ENCODE results near the gene POLR3GL. TPM values are rescaled to one million over a fixed set of nuclear protein-coding genes. Genes with fewer than 3 reads are reported as not detected.

POLR3GL gene
- total RNA-seq, 1 experiment from 2014 or later = 10.6 TPM

GRCh38 chr1:146020058-146021049 lies 55.9 kb downstream of the POLR3GL start:
- H3K27ac ChIP-seq = no peak overlapping the region
- CTCF ChIA-PET = no interaction called here
- no peak for DNase-seq
- no peaks in the 10 kb centered on the region for H4K20me1 ChIP-seq (ENCODE audit: insufficient read depth)
- intact Hi-C loops (cut with micrococcal nuclease; ENCODE audit: unreplicated experiment) = no loop called here
- H3K4me2 ChIP-seq = no peak overlapping the region
- H3K4me3 ChIP-seq = no peak overlapping the region
- no peaks in the 10 kb centered on the region; the same call in 1 of the 2 replicates for H3F3A ChIP-seq (ENCODE audit: insufficient read depth, low read depth)
- no peaks in the 10 kb centered on the region for H3K4me1 ChIP-seq (replicated peaks; ENCODE audit: insufficient read depth)
- POLR2A ChIA-PET (ENCODE audit: unreplicated experiment) = no interaction called here
- H3K9me2 ChIP-seq (ENCODE audit: insufficient read depth) = no peaks in the 10 kb centered on the region
- no TSS peak for BruUV-seq (replicated peaks)
- H3K79me2 ChIP-seq (ENCODE audit: low read depth) = no peaks in the 10 kb centered on the region
- peaks cover 8% of the 10 kb centered on the region; the same call in 1 of the 2 replicates for H3K27me3 ChIP-seq (ENCODE audit: insufficient read depth, low read depth)
- H2AFZ ChIP-seq = no peak overlapping the region
- H3K9me3 ChIP-seq (ENCODE audit: insufficient read depth, low read depth) = no peaks in the 10 kb centered on the region
- no peaks in the 10 kb centered on the region for H3K36me3 ChIP-seq (ENCODE audit: low read depth)
- TF ChIP-seq CTCF (conservative IDR thresholded peaks at IDR 0.05) (no peak), EZH2 (IDR thresholded peaks at IDR 0.05; ENCODE audit: low read depth) (no peak)

GRCh38 chr1:146021050-146021445 lies 56.6 kb downstream of the POLR3GL start:
- Histone ChIP-seq H3K27me3 (ENCODE audit: insufficient read depth, low read depth) (peaks cover 8% of the 10 kb centered on the region; the same call in 1 of the 2 replicates), H3K9me2 (ENCODE audit: insufficient read depth) (no peaks in the 10 kb centered on the region), H3K9me3 (ENCODE audit: insufficient read depth, low read depth) (no peaks in the 10 kb centered on the region), H3K4me3 (no peak overlapping the region), H4K20me1 (ENCODE audit: insufficient read depth) (no peaks in the 10 kb centered on the region), H3F3A (ENCODE audit: insufficient read depth, low read depth) (peaks cover 3% of the 10 kb centered on the region; the same call in 1 of the 2 replicates), H3K4me2 (no peak overlapping the region), H3K36me3 (ENCODE audit: low read depth) (no peaks in the 10 kb centered on the region), H3K4me1 (replicated peaks; ENCODE audit: insufficient read depth) (no peaks in the 10 kb centered on the region), H3K27ac (no peak overlapping the region), H2AFZ (no peak overlapping the region), H3K79me2 (ENCODE audit: low read depth) (no peaks in the 10 kb centered on the region)
- TF ChIP-seq CTCF (conservative IDR thresholded peaks at IDR 0.05) (no peak), EZH2 (IDR thresholded peaks at IDR 0.05; ENCODE audit: low read depth) (no peak)
- BruUV-seq (replicated peaks) = no TSS peak
- POLR2A ChIA-PET (ENCODE audit: unreplicated experiment) = no interaction called here
- DNase-seq = no peak
- intact Hi-C loops (cut with micrococcal nuclease; ENCODE audit: unreplicated experiment) = no loop called here
- CTCF ChIA-PET = interaction anchor here (0.7 kb wide), 1 partner anchor 300 kb away, joined by 6 read pairs; no protein-coding TSS in a partner anchor

- Histone ChIP-seq H3K4me2 (no peak within 1 kb of the TSS), H4K20me1 (ENCODE audit: insufficient read depth) (no peaks in the 10 kb centered on the region), H3F3A (ENCODE audit: insufficient read depth, low read depth) (peaks cover 3% of the 10 kb centered on the region; the same call in 1 of the 2 replicates), H3K9me3 (ENCODE audit: insufficient read depth, low read depth) (no peaks in the 10 kb centered on the region), H3K27me3 (ENCODE audit: insufficient read depth, low read depth) (peaks cover 8% of the 10 kb centered on the region; the same call in 1 of the 2 replicates), H3K4me3 (no peak within 1 kb of the TSS), H3K4me1 (replicated peaks; ENCODE audit: insufficient read depth) (no peaks in the 10 kb centered on the region), H2AFZ (no peak within 1 kb of the TSS), H3K36me3 (ENCODE audit: low read depth) (no peaks in the 10 kb centered on the region), H3K27ac (no peak within 1 kb of the TSS), H3K9me2 (ENCODE audit: insufficient read depth) (no peaks in the 10 kb centered on the region), H3K79me2 (ENCODE audit: low read depth) (no peaks in the 10 kb centered on the region)
- ChIA-PET POLR2A (ENCODE audit: unreplicated experiment) (no interaction called here), CTCF (interaction anchor here (0.7 kb wide), 1 partner anchor 301 kb away, joined by 6 read pairs; no protein-coding TSS in a partner anchor)
- no peak for DNase-seq
- TF ChIP-seq EZH2 (IDR thresholded peaks at IDR 0.05; ENCODE audit: low read depth) (no peak), CTCF (conservative IDR thresholded peaks at IDR 0.05) (no peak)
- no TSS peak for BruUV-seq (replicated peaks)
- intact Hi-C loops (cut with micrococcal nuclease; ENCODE audit: unreplicated experiment) = no loop called here
Observed at GRCh38 chr1:146021622-146022402, 57.3 kb downstream of the POLR3GL start, which contains the start of gene HJV. Gene HJV (minus strand): TSS chr1:146021735. CDS start chr1:146020231, 1,504 bp downstream.

Data from PC-9 (cell line).